Progenitor cell of endocrine pancreas (in vitro differentiated cells): ENCODE measurements around the gene PAXX. TPM values are rescaled to one million over a fixed set of nuclear protein-coding genes. Genes with fewer than 3 reads are reported as not detected.

Experiments
- DNase-seq: peaks from one replicate; pipeline ENCODE4 v3.0.0; 2021; ENCODE audit warnings: low spot score; ENCODE audit not compliant: unreplicated experiment
- H3K27ac Mint-ChIP-seq: 2 replicates; pipeline ENCODE4 v1.8.0; 2021; ENCODE audit warnings: mild to moderate bottlenecking, moderate library complexity, mixed read lengths
- H3K27me3 Mint-ChIP-seq: 2 replicates; pipeline ENCODE4 v1.8.0; 2021; ENCODE audit warnings: mixed read lengths
- H3K36me3 Mint-ChIP-seq: 2 replicates; pipeline ENCODE4 v1.8.0; 2022; ENCODE audit warnings: mixed read lengths; ENCODE audit not compliant: insufficient read depth
- H3K4me1 Mint-ChIP-seq: 2 replicates; pipeline ENCODE4 v1.8.0; 2021; ENCODE audit warnings: low read depth, mixed read lengths
- H3K4me3 Mint-ChIP-seq: 2 replicates; pipeline ENCODE4 v1.8.0; 2021; ENCODE audit warnings: low read depth, mild to moderate bottlenecking, moderate library complexity, mixed read lengths
- H3K9me3 Mint-ChIP-seq: 2 replicates; pipeline ENCODE4 v1.8.0; 2021; ENCODE audit warnings: low read depth, mixed read lengths
- total RNA-seq: library from RNA; stranded (reverse); gene quantifications from 2 replicates; pipeline ENCODE4 v1.2.1, GENCODE V29; 2021
- TF ChIP-seq, protein P1 (sequence below): fragments of 200-600 bp; sonication (generic); IDR thresholded peaks from one replicate; pipeline ENCODE4 v1.5.0; 2021; ENCODE audit warnings: antibody characterized with exemption, mild to moderate bottlenecking; ENCODE audit not compliant: unreplicated experiment

The PAXX gene
- total RNA-seq, 1 donor from 2014 or later = 54.9 TPM

GRCh38 chr9:137019891-137020683 lies 27.9 kb downstream of the PAXX start:
- Mint-ChIP-seq H3K27ac (no peak overlapping the region), H3K4me3 (no peak overlapping the region), H3K27me3 (no peaks in the 10 kb centered on the region), H3K4me1 (no peaks in the 10 kb centered on the region), H3K36me3 (peaks cover 1% of the 10 kb centered on the region), H3K9me3 (no peaks in the 10 kb centered on the region)
- TF ChIP-seq, protein P1, sequence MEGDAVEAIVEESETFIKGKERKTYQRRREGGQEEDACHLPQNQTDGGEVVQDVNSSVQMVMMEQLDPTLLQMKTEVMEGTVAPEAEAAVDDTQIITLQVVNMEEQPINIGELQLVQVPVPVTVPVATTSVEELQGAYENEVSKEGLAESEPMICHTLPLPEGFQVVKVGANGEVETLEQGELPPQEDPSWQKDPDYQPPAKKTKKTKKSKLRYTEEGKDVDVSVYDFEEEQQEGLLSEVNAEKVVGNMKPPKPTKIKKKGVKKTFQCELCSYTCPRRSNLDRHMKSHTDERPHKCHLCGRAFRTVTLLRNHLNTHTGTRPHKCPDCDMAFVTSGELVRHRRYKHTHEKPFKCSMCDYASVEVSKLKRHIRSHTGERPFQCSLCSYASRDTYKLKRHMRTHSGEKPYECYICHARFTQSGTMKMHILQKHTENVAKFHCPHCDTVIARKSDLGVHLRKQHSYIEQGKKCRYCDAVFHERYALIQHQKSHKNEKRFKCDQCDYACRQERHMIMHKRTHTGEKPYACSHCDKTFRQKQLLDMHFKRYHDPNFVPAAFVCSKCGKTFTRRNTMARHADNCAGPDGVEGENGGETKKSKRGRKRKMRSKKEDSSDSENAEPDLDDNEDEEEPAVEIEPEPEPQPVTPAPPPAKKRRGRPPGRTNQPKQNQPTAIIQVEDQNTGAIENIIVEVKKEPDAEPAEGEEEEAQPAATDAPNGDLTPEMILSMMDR = no peak
- no peak for DNase-seq

DNA sequence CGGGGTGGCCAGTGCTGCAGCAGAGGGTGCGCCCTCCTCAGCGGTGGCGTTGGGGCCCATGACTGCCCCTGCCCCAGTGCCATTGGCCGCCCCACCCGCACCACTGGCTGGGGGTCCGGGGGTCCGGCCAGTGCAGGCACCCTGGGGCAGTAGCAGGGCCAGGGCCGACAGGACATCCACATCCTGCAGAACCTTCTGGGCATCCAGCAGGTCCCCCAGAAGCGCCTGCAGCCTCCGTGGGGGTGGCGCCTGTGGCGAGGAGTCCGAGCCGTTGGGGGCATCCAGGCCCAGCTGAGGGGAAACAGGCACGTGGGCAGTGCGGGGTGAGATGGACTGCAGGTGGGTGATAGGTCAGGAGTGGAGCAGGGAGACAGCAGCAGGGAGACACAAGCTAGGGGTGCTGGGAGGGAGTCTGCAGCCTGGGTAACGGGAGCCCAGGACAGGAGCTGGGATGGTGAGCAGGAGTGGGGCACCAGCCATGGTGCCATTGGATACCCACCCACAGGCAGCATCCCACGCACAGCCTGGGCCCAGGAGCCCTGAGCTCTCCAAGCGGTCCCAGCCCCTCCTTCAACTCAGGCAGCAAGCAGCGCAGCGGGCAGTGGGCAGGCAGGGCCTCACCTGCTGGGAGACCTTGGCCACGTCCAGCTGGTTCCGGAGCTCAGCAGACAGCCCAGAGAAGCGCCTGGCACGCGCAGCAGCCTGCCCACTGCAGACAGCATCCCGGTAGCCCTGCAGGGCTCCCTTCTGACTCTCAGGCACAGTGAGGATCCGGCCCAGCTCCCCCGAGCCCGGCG lies 28.7 kb downstream of the PAXX start:
- no peaks in the 10 kb centered on the region for H3K4me1 Mint-ChIP-seq
- TF ChIP-seq, protein P1 = no peak
- no peak overlapping the region for H3K27ac Mint-ChIP-seq
- H3K36me3 Mint-ChIP-seq = peaks cover 1% of the 10 kb centered on the region
- H3K4me3 Mint-ChIP-seq = no peak overlapping the region
- no peaks in the 10 kb centered on the region for H3K27me3 Mint-ChIP-seq
- no peaks in the 10 kb centered on the region for H3K9me3 Mint-ChIP-seq
- no peak for DNase-seq

DNA sequence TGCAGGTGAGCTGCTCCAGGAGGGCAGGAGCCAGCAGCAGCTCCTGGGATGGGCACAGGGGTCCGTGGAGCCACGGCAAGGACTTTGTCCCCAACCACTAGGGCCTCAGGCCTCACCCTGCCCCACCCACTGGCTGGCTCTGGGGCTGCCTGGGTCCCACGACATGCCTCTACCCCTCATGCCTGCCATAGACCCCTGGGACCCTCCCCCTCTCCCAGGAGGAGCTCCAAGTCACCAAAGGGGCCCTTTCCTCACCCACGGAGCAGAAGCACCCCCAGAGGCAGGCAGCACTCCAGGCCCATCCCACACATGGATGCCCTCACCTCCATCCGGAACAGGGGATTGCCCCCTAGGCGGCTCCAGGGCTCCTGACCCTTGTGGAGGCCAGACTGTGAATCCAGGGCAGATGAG lies 29.4 kb downstream of the PAXX start:
- no peak overlapping the region for H3K4me3 Mint-ChIP-seq
- no peaks in the 10 kb centered on the region for H3K9me3 Mint-ChIP-seq
- no peak for DNase-seq
- H3K4me1 Mint-ChIP-seq = no peaks in the 10 kb centered on the region
- peaks cover 1% of the 10 kb centered on the region for H3K36me3 Mint-ChIP-seq
- no peaks in the 10 kb centered on the region for H3K27me3 Mint-ChIP-seq
- no peak overlapping the region for H3K27ac Mint-ChIP-seq
- TF ChIP-seq, protein P1 = no peak

GRCh38 chr9:137021979-137022661 lies 29.9 kb downstream of the PAXX start:
- no peak for DNase-seq
- TF ChIP-seq, protein P1 = no peak
- Mint-ChIP-seq H3K9me3 (no peaks in the 10 kb centered on the region), H3K27ac (no peak overlapping the region), H3K4me3 (no peak overlapping the region), H3K27me3 (peaks cover under 1% of the 10 kb centered on the region), H3K4me1 (peaks cover under 1% of the 10 kb centered on the region), H3K36me3 (no peaks in the 10 kb centered on the region)

- Mint-ChIP-seq H3K27me3 (peaks cover 3% of the 10 kb centered on the region), H3K4me1 (peaks cover 2% of the 10 kb centered on the region), H3K36me3 (no peaks in the 10 kb centered on the region), H3K4me3 (no peak overlapping the region), H3K9me3 (no peaks in the 10 kb centered on the region), H3K27ac (no peak overlapping the region)
- no peak for DNase-seq
- TF ChIP-seq, protein P1 = no peak
These were observed 30.4 kb downstream of the PAXX start for GRCh38 chr9:137022662-137023008.
